ENCODE measurements around the gene LBHD2. TPM values are rescaled to one million over a fixed set of nuclear protein-coding genes. Genes with fewer than 3 reads are reported as not detected.

Gene LBHD2
- total RNA-seq, 1 donor from 2014 or later: not detected

- H3K27ac Mint-ChIP-seq (ENCODE audit: unreplicated experiment): no peak overlapping the region
- Histone ChIP-seq H3K79me2 (ENCODE audit: insufficient read depth, low read length) (no peaks in the 10 kb centered on the region), H3K9ac (ENCODE audit: low read length) (no peak overlapping the region), H3K27me3 (ENCODE audit: insufficient read depth, low read length) (peaks cover 15% of the 10 kb centered on the region), H3K4me2 (ENCODE audit: low read length) (no peak overlapping the region), H3K4me1 (ENCODE audit: insufficient read depth, low read length) (peaks cover 6% of the 10 kb centered on the region), H2AFZ (ENCODE audit: low read depth, low read length) (no peak overlapping the region), H4K20me1 (ENCODE audit: insufficient read depth, low read length) (no peaks in the 10 kb centered on the region), H3K36me3 (ENCODE audit: insufficient read depth, low read length) (no peaks in the 10 kb centered on the region), H3K4me3 (ENCODE audit: insufficient read depth, low read depth, low read length) (no peak overlapping the region), H3K9me3 (ENCODE audit: insufficient read depth, low read depth, low read length) (no peaks in the 10 kb centered on the region), H3K27ac (ENCODE audit: low read depth, low read length) (no peak overlapping the region)
- no peak for TF ChIP-seq CTCF (IDR thresholded peaks at IDR 0.05; ENCODE audit: insufficient read depth, low read depth, low read length)
- TF ChIP-seq EZH2 (IDR thresholded peaks at IDR 0.05; ENCODE audit: insufficient read depth, low read length): no peak
- H3K4me3 Mint-ChIP-seq (ENCODE audit: unreplicated experiment): no peak overlapping the region
- H3K9me3 Mint-ChIP-seq (ENCODE audit: unreplicated experiment): no peaks in the 10 kb centered on the region
- H3K4me1 Mint-ChIP-seq (ENCODE audit: low read depth, unreplicated experiment): no peaks in the 10 kb centered on the region
- no peaks in the 10 kb centered on the region for H3K36me3 Mint-ChIP-seq (ENCODE audit: low read depth, unreplicated experiment)
- DNase-seq (ENCODE audit: low read depth) (no peak), FAIRE-seq (no peak)
- peaks cover 31% of the 10 kb centered on the region for H3K27me3 Mint-ChIP-seq (ENCODE audit: low read depth, unreplicated experiment)
Observed at GRCh38 chr14:103086771-103087342, 2.8 kb downstream of the LBHD2 start.

- Histone ChIP-seq H3K27me3 (ENCODE audit: insufficient read depth, low read length) (peaks cover 13% of the 10 kb centered on the region), H3K4me2 (ENCODE audit: low read length) (no peak overlapping the region), H3K4me1 (ENCODE audit: insufficient read depth, low read length) (peaks cover 6% of the 10 kb centered on the region), H3K27ac (ENCODE audit: low read depth, low read length) (no peak overlapping the region), H3K36me3 (ENCODE audit: insufficient read depth, low read length) (no peaks in the 10 kb centered on the region), H2AFZ (ENCODE audit: low read depth, low read length) (no peak overlapping the region), H3K9me3 (ENCODE audit: insufficient read depth, low read depth, low read length) (no peaks in the 10 kb centered on the region), H3K9ac (ENCODE audit: low read length) (no peak overlapping the region), H4K20me1 (ENCODE audit: insufficient read depth, low read length) (no peaks in the 10 kb centered on the region), H3K79me2 (ENCODE audit: insufficient read depth, low read length) (no peaks in the 10 kb centered on the region), H3K4me3 (ENCODE audit: insufficient read depth, low read depth, low read length) (no peak overlapping the region)
- Mint-ChIP-seq H3K27me3 (ENCODE audit: low read depth, unreplicated experiment) (peaks cover 31% of the 10 kb centered on the region), H3K4me1 (ENCODE audit: low read depth, unreplicated experiment) (no peaks in the 10 kb centered on the region), H3K27ac (ENCODE audit: unreplicated experiment) (no peak overlapping the region), H3K36me3 (ENCODE audit: low read depth, unreplicated experiment) (no peaks in the 10 kb centered on the region), H3K4me3 (ENCODE audit: unreplicated experiment) (no peak overlapping the region), H3K9me3 (ENCODE audit: unreplicated experiment) (no peaks in the 10 kb centered on the region)
- no peak for TF ChIP-seq EZH2 (IDR thresholded peaks at IDR 0.05; ENCODE audit: insufficient read depth, low read length)
- TF ChIP-seq CTCF (IDR thresholded peaks at IDR 0.05; ENCODE audit: insufficient read depth, low read depth, low read length): no peak
- FAIRE-seq: no peak
- no peak for DNase-seq (ENCODE audit: low read depth)
Observed at GRCh38 chr14:103087343-103087835, 3.4 kb downstream of the LBHD2 start.

GRCh38 chr14:103088921-103089320 lies 4.9 kb downstream of the LBHD2 start:
- DNase-seq (ENCODE audit: low read depth) (no peak), FAIRE-seq (no peak)
- no peak overlapping the region for H2AFZ ChIP-seq (ENCODE audit: low read depth, low read length)
- H3K4me1 Mint-ChIP-seq (ENCODE audit: low read depth, unreplicated experiment): no peaks in the 10 kb centered on the region
- H4K20me1 ChIP-seq (ENCODE audit: insufficient read depth, low read length): no peaks in the 10 kb centered on the region
- no peaks in the 10 kb centered on the region for H3K36me3 Mint-ChIP-seq (ENCODE audit: low read depth, unreplicated experiment)
- peaks cover 13% of the 10 kb centered on the region for H3K27me3 ChIP-seq (ENCODE audit: insufficient read depth, low read length)
- no peaks in the 10 kb centered on the region for H3K9me3 Mint-ChIP-seq (ENCODE audit: unreplicated experiment)
- no peaks in the 10 kb centered on the region for H3K36me3 ChIP-seq (ENCODE audit: insufficient read depth, low read length)
- no peak overlapping the region for H3K4me2 ChIP-seq (ENCODE audit: low read length)
- H3K4me3 ChIP-seq (ENCODE audit: insufficient read depth, low read depth, low read length): no peak overlapping the region
- H3K79me2 ChIP-seq (ENCODE audit: insufficient read depth, low read length): no peaks in the 10 kb centered on the region
- no peak overlapping the region for H3K27ac ChIP-seq (ENCODE audit: low read depth, low read length)
- H3K9me3 ChIP-seq (ENCODE audit: insufficient read depth, low read depth, low read length): no peaks in the 10 kb centered on the region
- no peak overlapping the region for H3K9ac ChIP-seq (ENCODE audit: low read length)
- TF ChIP-seq EZH2 (IDR thresholded peaks at IDR 0.05; ENCODE audit: insufficient read depth, low read length): no peak
- no peak for TF ChIP-seq CTCF (IDR thresholded peaks at IDR 0.05; ENCODE audit: insufficient read depth, low read depth, low read length)
- peaks cover 6% of the 10 kb centered on the region for H3K4me1 ChIP-seq (ENCODE audit: insufficient read depth, low read length)
- peaks cover 31% of the 10 kb centered on the region for H3K27me3 Mint-ChIP-seq (ENCODE audit: low read depth, unreplicated experiment)
- no peak overlapping the region for H3K27ac Mint-ChIP-seq (ENCODE audit: unreplicated experiment)
- no peak overlapping the region for H3K4me3 Mint-ChIP-seq (ENCODE audit: unreplicated experiment)

All from astrocyte (in vitro differentiated cells and primary cell).